Hepatocyte (in vitro differentiated cells): Measurements from ENCODE around the gene EPHB1. TPM values are rescaled to one million over a fixed set of nuclear protein-coding genes. Genes with fewer than 3 reads are reported as not detected.

ENCODE experiments used
- DNase-seq: peaks from one replicate; pipeline ENCODE4 v3.0.0-alpha.2; 2016; ENCODE audit warnings: low spot score
- H2AFZ ChIP-seq: fragments of 200-600 bp; sonication (generic); 2 replicates; pipeline ENCODE4 v1.6.0; 2016; ENCODE audit warnings: antibody characterized with exemption, mild to moderate bottlenecking
- H3K27ac ChIP-seq: fragments of 200-600 bp; sonication (generic); 2 replicates; pipeline ENCODE4 v1.5.1; 2016; ENCODE audit warnings: mild to moderate bottlenecking
- H3K27me3 ChIP-seq: fragments of 200-600 bp; sonication (generic); 2 replicates; pipeline ENCODE4 v1.6.1; 2016
- H3K36me3 ChIP-seq: fragments of 200-600 bp; sonication (generic); replicated peaks from 2 replicates; pipeline ENCODE4 v1.5.1; 2016; ENCODE audit warnings: low read depth; ENCODE audit not compliant: insufficient read depth
- H3K4me1 ChIP-seq: fragments of 200-600 bp; sonication (generic); 2 replicates; pipeline ENCODE4 v1.5.1; 2016; ENCODE audit warnings: mild to moderate bottlenecking, moderate library complexity; ENCODE audit not compliant: insufficient read depth
- H3K4me2 ChIP-seq: fragments of 200-600 bp; sonication (generic); 2 replicates; pipeline ENCODE4 v1.6.0; 2016
- H3K4me3 ChIP-seq: fragments of 200-600 bp; sonication (generic); 2 replicates; pipeline ENCODE4 v1.5.1; 2016; ENCODE audit warnings: mild to moderate bottlenecking
- H3K79me2 ChIP-seq: fragments of 200-600 bp; sonication (generic); 2 replicates; pipeline ENCODE4 v1.6.0; 2017; ENCODE audit warnings: mild to moderate bottlenecking
- H3K9me2 ChIP-seq: fragments of 200-600 bp; sonication (generic); replicated peaks from 2 replicates; pipeline ENCODE4 v1.6.0; 2017; ENCODE audit warnings: mild to moderate bottlenecking; ENCODE audit not compliant: insufficient read depth
- H3K9me3 ChIP-seq: fragments of 200-600 bp; sonication (generic); 2 replicates; pipeline ENCODE4 v1.5.1; 2016; ENCODE audit warnings: low read depth, mild to moderate bottlenecking
- H4K20me1 ChIP-seq: fragments of 200-600 bp; sonication (generic); 2 replicates; pipeline ENCODE4 v1.6.0; 2016; ENCODE audit warnings: mild to moderate bottlenecking; ENCODE audit not compliant: insufficient read depth, poor library complexity, severe bottlenecking
- CTCF ChIP-seq: fragments of 200-600 bp; sonication (generic); IDR thresholded peaks from 2 replicates; pipeline ENCODE4 v1.5.1; 2016; ENCODE audit warnings: antibody characterized with exemption, mild to moderate bottlenecking; ENCODE audit not compliant: poor library complexity
- EZH2 ChIP-seq: fragments of 200-600 bp; sonication (generic); IDR thresholded peaks from 2 replicates; pipeline ENCODE4 v1.6.1; 2016; ENCODE audit warnings: antibody characterized with exemption, mild to moderate bottlenecking, borderline replicate concordance
- EZH2phosphoT487 ChIP-seq: fragments of 200-600 bp; sonication (generic); IDR thresholded peaks from one replicate; pipeline ENCODE4 v1.6.1; 2018; ENCODE audit warnings: antibody characterized with exemption, mild to moderate bottlenecking, low read depth, moderate library complexity; ENCODE audit not compliant: unreplicated experiment, severe bottlenecking
- WGBS: methylation state at CpG from one replicate; pipeline ENCODE4 v1.1.6; 2016; ENCODE audit warnings: low lambda C conversion rate; ENCODE audit errors: missing lambda C conversion rate; 5-methylcytosine and 5-hydroxymethylcytosine counted together
- polyA plus RNA-seq: library from polyadenylated mRNA; unstranded; fragments of >200 nt; fragmentation: Nextera tagmentation; extraction: Ambion mirVana; gene quantifications from 2 replicates; pipeline ENCODE4 v1.2.1, GENCODE V29; 2016
- total RNA-seq: library from RNA; depleted of rRNA; stranded (reverse); fragments of >200 nt; gene quantifications from 2 replicates; pipeline ENCODE4 v1.2.3, GENCODE V29; 2014

Gene EPHB1
- total and polyA plus RNA-seq, 2 experiments from 2014 or later = 3.3 to 5.6 TPM

- H3K9me2 ChIP-seq = no peaks in the 10 kb centered on the region
- no peaks in the 10 kb centered on the region for H3K9me3 ChIP-seq
- no peak overlapping the region for H3K4me3 ChIP-seq
- no peaks in the 10 kb centered on the region for H3K79me2 ChIP-seq
- H2AFZ ChIP-seq = no peak overlapping the region
- no peaks in the 10 kb centered on the region for H3K4me1 ChIP-seq
- H3K27me3 ChIP-seq = no peaks in the 10 kb centered on the region
- no peak overlapping the region for H3K27ac ChIP-seq
- no peaks in the 10 kb centered on the region for H4K20me1 ChIP-seq
- whole genome bisulfite sequencing = 86% methylated on average over 5 of the region's 5 CpGs
- no peak overlapping the region for H3K4me2 ChIP-seq
- DNase-seq = no peak
- no peaks in the 10 kb centered on the region for H3K36me3 ChIP-seq
- TF ChIP-seq EZH2 = no peak
- no peak for TF ChIP-seq EZH2phosphoT487
- TF ChIP-seq CTCF = no peak
Measured at GRCh38 chr3:135175728-135176277, 380.7 kb downstream of the EPHB1 start.

DNA sequence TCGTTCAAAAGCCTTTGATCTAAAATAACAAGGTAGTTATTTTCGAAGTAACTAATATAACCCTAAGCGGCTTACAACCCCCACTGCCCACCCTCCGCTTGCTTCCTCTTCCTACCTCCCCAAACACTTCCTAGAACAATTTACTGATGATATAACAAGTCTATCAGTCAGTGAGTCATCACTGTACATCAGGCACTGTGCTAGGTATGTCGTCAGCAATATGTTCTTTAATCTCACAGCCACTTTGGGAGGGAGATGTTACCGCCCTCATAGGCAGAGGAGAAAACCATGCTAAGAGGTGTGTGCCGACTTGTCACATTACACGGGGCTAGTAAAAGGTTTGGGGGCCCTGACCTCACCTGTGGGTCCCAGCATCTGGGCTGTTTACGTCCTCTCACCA, 381.8 kb downstream of the EPHB1 start:
- Histone ChIP-seq H2AFZ (no peak overlapping the region), H3K4me1 (no peaks in the 10 kb centered on the region), H3K4me3 (no peak overlapping the region), H3K9me2 (no peaks in the 10 kb centered on the region), H3K4me2 (no peak overlapping the region), H3K27ac (no peak overlapping the region), H3K9me3 (no peaks in the 10 kb centered on the region), H3K27me3 (no peaks in the 10 kb centered on the region), H3K79me2 (no peaks in the 10 kb centered on the region), H3K36me3 (no peaks in the 10 kb centered on the region), H4K20me1 (no peaks in the 10 kb centered on the region)
- DNase-seq = no peak
- no peak for TF ChIP-seq CTCF
- TF ChIP-seq EZH2phosphoT487 = no peak
- no peak for TF ChIP-seq EZH2
- 90% methylated on average over 9 of the region's 9 CpGs for WGBS

DNA sequence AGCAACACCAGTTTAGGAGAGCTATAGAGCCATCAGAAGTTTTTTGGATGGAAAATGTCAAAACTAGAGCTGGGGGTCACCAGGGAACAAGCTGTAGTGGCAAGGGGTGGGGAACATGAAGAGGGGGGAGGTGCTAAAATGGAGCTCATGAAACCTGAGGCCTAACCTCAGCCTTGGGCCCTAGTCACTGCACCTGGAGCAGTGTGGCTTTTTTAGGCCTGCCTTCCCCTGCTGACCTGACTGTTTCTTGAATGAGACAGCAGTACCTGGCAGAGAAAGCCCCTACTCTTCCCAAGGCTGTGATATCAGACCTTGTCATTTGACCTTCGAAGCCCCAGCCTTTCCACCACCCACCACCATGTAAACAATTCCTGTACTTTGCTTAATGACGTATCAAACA, 383.5 kb downstream of the EPHB1 start:
- WGBS = 92% methylated on average over 2 of the region's 2 CpGs
- H3K27me3 ChIP-seq = no peaks in the 10 kb centered on the region

More for the DNA sequence above, 383.5 kb downstream of the EPHB1 start:
- Histone ChIP-seq H3K36me3 (no peaks in the 10 kb centered on the region), H3K27ac (no peak overlapping the region), H3K9me3 (no peaks in the 10 kb centered on the region), H4K20me1 (no peaks in the 10 kb centered on the region), H3K79me2 (no peaks in the 10 kb centered on the region), H3K4me2 (no peak overlapping the region), H3K4me1 (peaks cover 2% of the 10 kb centered on the region), H3K9me2 (no peaks in the 10 kb centered on the region), H3K4me3 (no peak overlapping the region), H2AFZ (no peak overlapping the region)
- TF ChIP-seq CTCF = no peak
- TF ChIP-seq EZH2 = no peak
- TF ChIP-seq EZH2phosphoT487 = no peak
- DNase-seq = no peak
